DMS53 treated with DMSO at 0.1 percent for 48 hours (cell line): ENCODE results near the gene C14orf180.

Experiments
- DNase-seq: peaks from one replicate; lab custom pipeline; 2025; ENCODE audit not compliant: unreplicated experiment; lab: John Stamatoyannopoulos, UW

The C14orf180 gene

GRCh38 chr14:104592292-104592672 lies 12.7 kb downstream of the C14orf180 start:
- no peak for DNase-seq

GRCh38 chr14:104592785-104593184 lies 13.2 kb downstream of the C14orf180 start:
- no peak for DNase-seq

- no peak for DNase-seq
These were observed 13.7 kb downstream of the C14orf180 start for GRCh38 chr14:104593241-104593701.

- no peak for DNase-seq
These were observed 14.2 kb downstream of the C14orf180 start for GRCh38 chr14:104593710-104594136.

DNA sequence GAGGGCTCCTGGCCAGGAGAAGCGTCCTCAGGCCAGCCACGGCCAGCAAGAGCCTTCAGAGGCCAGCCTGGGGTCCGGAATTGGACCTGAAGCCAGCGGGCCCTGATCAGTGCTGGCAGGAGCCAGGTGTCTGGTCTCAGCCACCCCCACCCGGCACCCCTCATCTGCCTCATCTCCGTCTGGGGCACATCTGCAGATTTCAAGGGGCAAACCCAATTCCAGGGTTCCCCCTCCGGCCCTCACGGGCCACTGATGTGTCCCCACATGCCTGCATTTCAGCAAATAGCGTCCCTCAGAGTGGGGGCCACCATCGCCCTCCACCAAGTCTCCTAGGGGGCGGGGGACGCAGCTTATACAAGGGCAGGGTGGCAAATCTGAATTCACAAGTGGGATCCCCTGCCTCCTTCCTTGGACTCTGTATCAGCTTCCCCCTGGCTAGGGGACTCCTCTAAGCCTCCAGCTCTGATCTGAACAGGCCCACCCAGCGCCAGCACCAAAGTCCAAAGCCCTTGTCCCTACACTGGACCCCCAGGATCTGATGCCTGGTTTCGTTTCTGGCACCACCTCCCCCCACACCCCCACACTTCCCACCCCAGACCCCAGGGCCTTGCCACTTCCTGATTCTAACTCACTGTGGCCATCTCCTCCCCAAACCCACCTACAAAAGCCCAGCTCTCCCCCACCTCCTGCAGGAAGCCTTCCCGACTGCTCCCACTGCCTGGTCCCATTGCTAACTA lies 14.9 kb downstream of the C14orf180 start:
- DNase-seq: no peak

GRCh38 chr14:104595116-104595675 lies 15.6 kb downstream of the C14orf180 start:
- no peak for DNase-seq

DNA sequence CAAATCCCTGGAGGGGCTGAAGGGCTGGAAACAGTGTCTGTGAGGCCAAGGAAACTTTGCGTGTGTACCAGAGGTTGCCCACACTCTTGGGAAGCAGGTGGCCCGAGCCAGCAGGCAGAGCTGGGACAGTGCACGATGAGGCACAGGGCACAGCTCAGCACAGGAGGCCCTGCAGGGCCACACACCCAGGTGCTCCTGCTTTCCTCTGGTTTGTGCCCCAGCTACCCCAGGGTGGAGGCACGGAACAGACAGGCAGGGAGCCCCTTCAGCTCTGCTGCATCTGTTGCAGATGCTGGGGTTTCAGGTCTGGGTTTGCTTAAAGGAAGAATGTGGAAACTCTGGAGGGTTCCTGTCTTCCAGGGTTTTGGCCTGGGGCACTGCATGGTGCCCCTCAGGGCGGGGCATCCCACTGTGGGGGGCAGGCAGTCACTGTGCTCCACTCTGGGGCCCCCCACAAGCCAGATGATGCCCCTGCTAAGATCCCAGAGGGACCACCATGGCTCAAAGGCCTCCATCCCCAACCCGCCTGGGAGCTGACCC lies 16.4 kb downstream of the C14orf180 start:
- no peak for DNase-seq

DNA sequence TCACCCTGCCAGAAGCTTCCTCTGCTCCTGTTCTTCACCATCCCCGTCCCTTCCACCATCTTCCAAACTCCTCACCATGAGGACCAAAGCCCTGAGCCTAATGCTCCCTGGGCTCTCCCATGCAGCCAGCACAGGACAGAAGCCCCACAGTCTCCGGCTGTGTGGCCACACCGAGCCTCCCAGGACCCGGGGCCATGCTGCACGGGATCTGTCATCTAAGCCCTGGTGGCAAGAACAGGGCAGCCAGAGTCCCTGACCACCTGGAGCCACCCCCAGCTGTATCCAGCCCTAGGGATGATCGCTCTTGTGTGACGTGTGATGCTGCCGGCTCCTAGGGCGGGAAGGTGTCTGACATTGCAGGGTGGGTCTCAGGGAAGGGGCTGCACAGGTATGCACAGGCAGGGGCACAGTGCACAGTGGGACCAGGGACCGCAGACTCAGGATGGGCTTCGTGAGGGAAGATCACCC lies 16.9 kb downstream of the C14orf180 start:
- no peak for DNase-seq

DNA sequence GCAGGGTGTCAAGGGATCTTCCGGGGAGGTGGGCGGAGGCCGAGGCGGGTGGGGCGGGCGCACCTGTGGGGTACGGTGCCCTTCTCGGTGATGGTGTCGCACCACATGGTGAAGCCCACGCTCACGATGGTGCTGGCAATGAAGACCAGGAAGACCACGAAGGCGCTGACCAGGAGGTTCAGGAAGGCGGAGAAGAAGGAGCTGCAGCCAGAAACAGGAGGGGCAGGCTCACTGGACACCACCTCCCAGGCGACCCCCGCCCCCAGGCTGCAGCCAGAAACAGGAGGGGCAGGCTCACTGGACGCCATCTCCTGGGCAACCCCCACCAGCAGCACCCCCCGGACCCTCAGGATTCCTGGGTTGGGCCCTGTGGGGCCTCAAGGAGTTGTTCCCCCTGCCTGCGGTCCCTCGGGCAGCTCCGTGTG lies 17.4 kb downstream of the C14orf180 start:
- DNase-seq: no peak

DNA sequence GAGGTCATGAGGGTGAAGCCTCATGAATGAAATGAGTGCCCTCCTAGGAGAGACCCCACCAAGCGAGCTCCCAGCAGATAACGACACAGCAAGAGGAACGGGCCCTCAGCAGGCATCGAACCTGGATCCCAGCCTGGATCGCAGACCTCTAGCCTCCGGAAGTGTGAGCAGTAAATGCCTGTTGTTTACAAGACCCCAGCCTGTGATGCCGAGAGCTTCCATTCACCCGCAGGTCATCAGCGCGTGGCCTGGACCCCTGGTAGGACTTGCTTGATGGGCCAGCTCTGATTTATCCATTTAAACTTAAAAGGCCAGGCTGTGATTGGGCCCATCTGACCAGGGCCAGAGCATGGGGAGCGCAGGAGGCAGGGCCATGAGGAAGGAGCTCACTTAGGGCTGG lies 18.0 kb downstream of the C14orf180 start:
- DNase-seq: no peak

- DNase-seq: no peak
These were observed 18.7 kb downstream of the C14orf180 start for GRCh38 chr14:104598039-104598909.

GRCh38 chr14:104598910-104599273 lies 19.3 kb downstream of the C14orf180 start:
- DNase-seq: no peak

DNA sequence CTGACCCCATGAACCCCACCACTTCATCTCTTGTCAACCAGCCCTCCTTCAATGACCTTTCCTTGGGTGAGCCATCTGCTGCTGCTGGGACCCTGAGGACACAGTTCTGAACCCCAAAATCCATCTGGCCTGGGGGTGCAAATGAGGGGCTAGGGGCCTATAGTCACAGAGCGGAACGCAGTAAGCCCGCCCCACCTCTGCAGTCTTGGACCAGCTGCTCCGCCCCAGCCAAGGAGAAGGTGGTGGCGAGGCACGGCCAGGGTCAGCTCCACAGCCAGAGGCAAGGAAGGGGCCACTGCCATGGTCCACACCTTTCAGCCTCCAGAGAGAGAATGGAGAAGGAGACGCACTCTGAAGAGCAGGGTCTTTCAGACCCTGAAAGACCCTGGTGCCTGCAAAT lies 19.9 kb downstream of the C14orf180 start:
- no peak for DNase-seq

DNA sequence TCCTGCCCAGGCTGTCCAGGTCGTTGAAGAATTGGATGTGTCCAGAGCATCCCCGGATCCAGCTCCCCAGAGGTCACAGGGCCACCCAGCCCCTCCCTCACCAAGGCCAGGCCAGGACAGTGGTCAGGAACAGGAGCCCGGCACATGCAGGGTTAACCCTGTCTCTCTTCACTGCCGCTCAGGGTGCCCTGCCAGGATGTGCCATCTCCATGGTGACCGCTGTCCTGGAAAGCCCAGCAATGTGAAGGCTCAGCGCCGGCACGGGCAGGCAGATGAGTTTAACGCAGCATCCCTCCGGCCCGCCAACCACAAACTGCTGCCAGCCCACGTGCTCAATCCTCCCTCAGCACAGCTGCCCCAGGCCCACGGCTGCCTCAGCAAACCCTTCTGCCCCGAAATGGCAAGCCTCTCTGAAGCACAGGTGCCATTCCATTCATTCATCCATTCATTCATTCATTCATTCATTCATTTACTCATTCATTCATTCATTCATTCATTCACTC lies 20.6 kb downstream of the C14orf180 start:
- no peak for DNase-seq

GRCh38 chr14:104600805-104601204 lies 21.2 kb downstream of the C14orf180 start:
- no peak for DNase-seq

- DNase-seq: no peak
These were observed 22.2 kb downstream of the C14orf180 start for GRCh38 chr14:104601786-104602185.

- no peak for DNase-seq
These were observed 22.9 kb downstream of the C14orf180 start for GRCh38 chr14:104602315-104602932.

DNA sequence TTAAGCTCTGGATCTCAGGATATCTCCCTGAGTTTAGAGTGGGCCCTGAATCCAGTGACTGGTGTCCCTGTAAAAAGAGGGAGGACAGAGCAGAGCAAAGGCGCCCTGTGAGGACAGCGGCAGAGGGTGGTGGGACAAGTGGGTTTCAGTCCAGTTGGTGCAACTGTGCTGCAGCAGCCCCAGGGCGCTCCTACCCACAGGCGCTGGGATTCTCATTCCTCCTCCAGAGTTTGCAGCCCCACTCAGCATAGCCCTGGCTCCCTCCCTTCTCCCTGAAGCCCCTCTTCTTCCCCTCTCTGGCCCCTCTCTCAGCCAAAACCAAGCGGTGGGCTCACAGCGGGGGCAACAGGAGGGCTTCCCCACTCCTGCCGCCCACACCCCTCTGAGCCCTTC lies 23.4 kb downstream of the C14orf180 start:
- no peak for DNase-seq

DNA sequence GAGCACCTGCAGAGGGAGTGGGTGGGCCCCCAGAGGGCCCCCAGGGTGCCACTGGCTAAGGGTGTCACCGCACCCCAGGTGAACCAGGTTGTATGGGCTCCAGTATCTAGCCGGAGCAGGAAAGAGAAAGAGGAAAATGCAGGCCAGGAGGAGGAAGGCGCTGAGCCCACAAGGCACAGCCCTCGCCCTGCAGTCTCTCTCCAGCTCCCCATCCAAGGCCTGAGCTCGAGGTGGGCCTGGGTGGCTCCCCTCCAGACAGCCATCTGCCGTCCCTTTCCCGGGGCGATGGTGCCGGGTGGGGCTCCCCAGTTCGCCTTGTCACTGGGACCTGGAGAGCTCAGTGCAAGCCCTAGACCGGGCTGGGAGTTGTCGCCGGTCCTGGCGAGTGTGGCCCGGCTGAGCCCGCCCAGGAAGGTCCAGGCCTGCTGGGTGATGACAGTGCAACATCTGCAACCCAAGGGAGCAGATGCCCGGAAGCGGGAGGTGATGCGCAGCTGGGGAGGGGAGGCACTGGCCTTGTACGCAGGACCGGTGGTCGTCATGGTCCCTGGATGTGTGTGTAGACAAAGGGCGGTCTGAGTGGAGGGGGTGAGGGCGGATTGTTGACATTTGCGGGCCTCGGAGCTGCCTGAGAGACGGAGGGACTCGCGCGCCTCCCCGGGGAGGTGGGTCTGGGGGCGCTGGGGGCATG lies 24.3 kb downstream of the C14orf180 start:
- DNase-seq: no peak
